MM.1S (cell line): ENCODE measurements around the gene CASP3.

Experiments
- DNase-seq: peaks from one replicate; pipeline ENCODE4 v3.0.0-alpha.2; 2015
- H2AFZ ChIP-seq: fragments of 300-600 bp; sonication (generic); 2 replicates; pipeline ENCODE4 v1.6.0; 2016; ENCODE audit warnings: antibody characterized with exemption, low read length
- H3F3A ChIP-seq: fragments of 300-600 bp; sonication (generic); 2 replicates; pipeline ENCODE4 v1.6.1; 2016; ENCODE audit warnings: mild to moderate bottlenecking, antibody characterized with exemption, low read length, moderate library complexity, mixed read lengths; ENCODE audit not compliant: insufficient read depth
- H3K27ac ChIP-seq: fragments of 300-600 bp; sonication (generic); 2 replicates; pipeline ENCODE4 v1.5.1; 2016; ENCODE audit warnings: mild to moderate bottlenecking, low read length
- H3K27me3 ChIP-seq: fragments of 300-600 bp; sonication (generic); replicated peaks from 2 replicates; pipeline ENCODE4 v1.6.0; 2016; ENCODE audit warnings: low read length; ENCODE audit not compliant: insufficient read depth
- H3K36me3 ChIP-seq: fragments of 300-600 bp; sonication (generic); replicated peaks from 2 replicates; pipeline ENCODE4 v1.6.1; 2016; ENCODE audit warnings: mild to moderate bottlenecking, low read length, mixed read lengths; ENCODE audit not compliant: insufficient read depth
- H3K4me1 ChIP-seq: fragments of 300-600 bp; sonication (generic); 2 replicates; pipeline ENCODE4 v1.6.1; 2016; ENCODE audit warnings: low read length, mixed read lengths
- H3K4me2 ChIP-seq: fragments of 300-600 bp; sonication (generic); 2 replicates; pipeline ENCODE4 v1.6.0; 2016; ENCODE audit warnings: low read depth, low read length
- H3K4me3 ChIP-seq: fragments of 300-600 bp; sonication (generic); 2 replicates; pipeline ENCODE4 v1.5.1; 2016; ENCODE audit warnings: low read length, mixed read lengths
- H3K79me2 ChIP-seq: fragments of 300-600 bp; sonication (generic); 2 replicates; pipeline ENCODE4 v1.6.1; 2016; ENCODE audit warnings: mixed run types, low read length, mixed read lengths
- H3K9ac ChIP-seq: fragments of 300-600 bp; sonication (generic); 2 replicates; pipeline ENCODE4 v1.6.1; 2016; ENCODE audit warnings: low read length, mixed read lengths
- H3K9me2 ChIP-seq: fragments of 300-600 bp; sonication (generic); replicated peaks from 2 replicates; pipeline ENCODE4 v1.6.1; 2016; ENCODE audit warnings: mild to moderate bottlenecking, low read length, mixed read lengths; ENCODE audit not compliant: insufficient read depth
- H3K9me3 ChIP-seq: fragments of 300-600 bp; sonication (generic); replicated peaks from 2 replicates; pipeline ENCODE4 v1.6.1; 2016; ENCODE audit warnings: mild to moderate bottlenecking, low read length, mixed read lengths; ENCODE audit not compliant: insufficient read depth
- H4K20me1 ChIP-seq: fragments of 300-600 bp; sonication (generic); 2 replicates; pipeline ENCODE4 v1.6.1; 2016; ENCODE audit warnings: mild to moderate bottlenecking, low read length, moderate library complexity, mixed read lengths; ENCODE audit not compliant: insufficient read depth
- EZH2 ChIP-seq: fragments of 300-600 bp; sonication (generic); optimal IDR thresholded peaks from 2 replicates; pipeline ENCODE3; 2017; ENCODE audit warnings: low read depth, mild to moderate bottlenecking, antibody characterized with exemption, low read length, mixed read lengths
- EZH2phosphoT487 ChIP-seq: fragments of 300-600 bp; sonication (generic); IDR thresholded peaks from 2 replicates; pipeline ENCODE4 v1.6.1; 2018; ENCODE audit warnings: antibody characterized with exemption, low read length
- TF ChIP-seq, protein P1 (sequence below): fragments of 300-600 bp; sonication (generic); IDR thresholded peaks from 2 replicates; pipeline ENCODE4 v1.5.1; 2016; ENCODE audit warnings: antibody characterized with exemption, low read length, mixed read lengths

Gene CASP3

DNA sequence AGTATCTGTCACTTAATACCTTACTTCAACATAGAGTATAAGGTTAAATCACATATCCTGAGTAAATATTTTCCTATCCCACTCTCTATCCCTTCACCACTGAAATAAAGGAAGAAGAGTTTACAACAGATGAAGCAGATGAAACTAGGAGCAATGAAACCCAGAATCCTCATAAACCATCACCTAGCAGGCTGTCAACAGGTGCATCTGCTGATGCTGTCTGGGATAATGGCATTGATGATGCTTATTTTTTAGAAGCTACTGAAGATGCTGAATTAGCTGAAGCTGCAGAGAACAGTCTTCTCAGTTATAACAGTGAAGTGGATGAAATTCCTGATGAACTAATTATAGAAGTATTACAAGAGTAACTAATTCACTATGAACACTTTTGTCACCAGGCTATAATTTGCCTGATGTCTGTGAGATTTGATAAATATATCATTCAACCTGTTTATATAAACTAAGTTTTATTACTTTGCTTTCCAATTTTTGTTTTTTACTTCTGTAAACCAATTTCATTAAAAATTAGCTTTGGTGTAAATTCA, 45.2 kb upstream of the CASP3 start:
- Histone ChIP-seq H3K9me2 (no peaks in the 10 kb centered on the region), H3K27ac (no peak overlapping the region), H2AFZ (no peak overlapping the region), H3K9ac (no peak overlapping the region), H3K4me3 (no peak overlapping the region), H3K4me1 (peaks cover 27% of the 10 kb centered on the region), H3K4me2 (no peak overlapping the region), H3F3A (peaks cover 35% of the 10 kb centered on the region), H3K36me3 (peaks cover 18% of the 10 kb centered on the region; the same call in 1 of the 2 replicates), H4K20me1 (no peaks in the 10 kb centered on the region), H3K9me3 (no peaks in the 10 kb centered on the region), H3K27me3 (no peaks in the 10 kb centered on the region), H3K79me2 (no peaks in the 10 kb centered on the region; the same call in 1 of the 2 replicates)
- TF ChIP-seq, protein P1, sequence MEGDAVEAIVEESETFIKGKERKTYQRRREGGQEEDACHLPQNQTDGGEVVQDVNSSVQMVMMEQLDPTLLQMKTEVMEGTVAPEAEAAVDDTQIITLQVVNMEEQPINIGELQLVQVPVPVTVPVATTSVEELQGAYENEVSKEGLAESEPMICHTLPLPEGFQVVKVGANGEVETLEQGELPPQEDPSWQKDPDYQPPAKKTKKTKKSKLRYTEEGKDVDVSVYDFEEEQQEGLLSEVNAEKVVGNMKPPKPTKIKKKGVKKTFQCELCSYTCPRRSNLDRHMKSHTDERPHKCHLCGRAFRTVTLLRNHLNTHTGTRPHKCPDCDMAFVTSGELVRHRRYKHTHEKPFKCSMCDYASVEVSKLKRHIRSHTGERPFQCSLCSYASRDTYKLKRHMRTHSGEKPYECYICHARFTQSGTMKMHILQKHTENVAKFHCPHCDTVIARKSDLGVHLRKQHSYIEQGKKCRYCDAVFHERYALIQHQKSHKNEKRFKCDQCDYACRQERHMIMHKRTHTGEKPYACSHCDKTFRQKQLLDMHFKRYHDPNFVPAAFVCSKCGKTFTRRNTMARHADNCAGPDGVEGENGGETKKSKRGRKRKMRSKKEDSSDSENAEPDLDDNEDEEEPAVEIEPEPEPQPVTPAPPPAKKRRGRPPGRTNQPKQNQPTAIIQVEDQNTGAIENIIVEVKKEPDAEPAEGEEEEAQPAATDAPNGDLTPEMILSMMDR: no peak
- no peak for DNase-seq

DNA sequence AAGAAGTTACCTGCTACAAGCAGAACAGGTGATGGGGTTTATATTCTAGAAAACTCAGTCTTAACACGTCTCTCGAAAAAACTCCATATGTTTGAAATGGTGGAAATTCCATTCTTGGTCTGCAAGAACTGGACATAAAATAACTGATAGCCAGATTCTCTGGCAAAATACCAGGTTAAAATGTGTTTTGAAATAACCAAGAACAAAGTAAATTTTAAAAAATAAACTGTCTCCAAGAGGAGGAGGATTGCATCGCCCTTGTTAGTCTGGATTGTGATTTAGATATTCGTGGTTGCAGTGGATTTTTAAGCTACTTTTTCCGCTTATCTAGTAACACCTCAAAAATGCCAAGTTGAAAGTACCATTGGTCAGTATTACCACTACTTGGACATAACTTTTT, 43.8 kb upstream of the CASP3 start:
- Histone ChIP-seq H3K27me3 (no peaks in the 10 kb centered on the region), H3K9me3 (no peaks in the 10 kb centered on the region), H3K9me2 (no peaks in the 10 kb centered on the region), H3K79me2 (no peaks in the 10 kb centered on the region; the same call in 1 of the 2 replicates), H4K20me1 (no peaks in the 10 kb centered on the region), H3K4me1 (peaks cover 18% of the 10 kb centered on the region), H3F3A (peaks cover 21% of the 10 kb centered on the region), H3K4me2 (no peak overlapping the region), H2AFZ (no peak overlapping the region), H3K4me3 (no peak overlapping the region), H3K9ac (no peak overlapping the region), H3K36me3 (peaks cover 18% of the 10 kb centered on the region; the same call in 1 of the 2 replicates), H3K27ac (no peak overlapping the region)
- DNase-seq: no peak
- TF ChIP-seq, protein P1: no peak
- TF ChIP-seq EZH2: no peak
- TF ChIP-seq EZH2phosphoT487: no peak

DNA sequence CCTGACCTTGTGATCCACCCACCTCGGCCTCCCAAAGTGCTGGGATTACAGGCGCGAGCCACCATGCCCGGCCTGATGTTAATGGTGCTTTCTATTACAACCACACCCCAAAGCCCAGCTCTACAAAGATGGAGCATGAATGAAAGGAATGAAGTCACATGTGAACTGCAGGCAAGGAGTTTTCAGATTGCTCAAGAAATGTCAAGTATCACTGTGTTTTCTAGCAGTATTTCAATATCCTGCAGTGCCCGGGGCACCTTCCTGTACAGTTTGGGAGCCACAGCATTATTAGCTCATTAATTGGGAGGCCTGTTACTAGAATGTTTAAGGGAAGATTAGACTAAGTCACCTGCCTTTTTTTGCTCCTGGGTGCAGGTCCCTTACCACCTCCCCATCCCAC, 40.4 kb upstream of the CASP3 start:
- TF ChIP-seq, protein P1: no peak
- TF ChIP-seq EZH2phosphoT487: no peak
- no peaks in the 10 kb centered on the region for H3K27me3 ChIP-seq
- H3K79me2 ChIP-seq: no peaks in the 10 kb centered on the region
- no peaks in the 10 kb centered on the region for H4K20me1 ChIP-seq
- no peak overlapping the region for H3K27ac ChIP-seq
- no peaks in the 10 kb centered on the region for H3K9me3 ChIP-seq
- H3K9ac ChIP-seq: no peak overlapping the region
- peaks cover 6% of the 10 kb centered on the region; the same call in 1 of the 2 replicates for H3K36me3 ChIP-seq
- no peaks in the 10 kb centered on the region for H3K9me2 ChIP-seq
- no peak overlapping the region for H3K4me2 ChIP-seq
- H3F3A ChIP-seq: 0 out of 2 replicates have a peak, but pooled peaks cover 2% of the 10 kb centered on the region
- no peak for DNase-seq
- no peak overlapping the region for H3K4me3 ChIP-seq
- H3K4me1 ChIP-seq: peaks cover 4% of the 10 kb centered on the region; the same call in 1 of the 2 replicates
- H2AFZ ChIP-seq: no peak overlapping the region
